Measurements from ENCODE around the gene XYLT1. TPM values are rescaled to one million over a fixed set of nuclear protein-coding genes. Genes with fewer than 3 reads are reported as not detected.

Gene XYLT1
- total RNA-seq, 1 experiment from 2014 or later = 14.5 TPM

GRCh38 chr16:17147942-17148341 is 322.8 kb downstream of the XYLT1 start:
- Mint-ChIP-seq H3K4me1 (peaks cover 0 to 9% of the 10 kb centered on the region in 2 experiments; a peak in 2 of 4 replicates), H3K4me3 (no peak overlapping the region), H3K36me3 (ENCODE audit: insufficient read depth in 1 of 3, low read depth in 3 of 3) (no peaks in the 10 kb centered on the region), H3K27me3 (ENCODE audit: low read depth) (0 out of 2 replicates have a peak, but pooled peaks cover 1% of the 10 kb centered on the region), H3K9me3 (no peaks in the 10 kb centered on the region), H3K27ac (no peak overlapping the region; a peak in 1 of 7 replicates)
- H2AK5ac ChIP-seq (ENCODE audit: insufficient read length, low read length) = no peak overlapping the region
- no peak overlapping the region for H4K5ac ChIP-seq (ENCODE audit: insufficient read length, low read depth, low read length)
- H3T11ph ChIP-seq (ENCODE audit: low read length) = no peak overlapping the region
- no peak for DNase-seq
- no peaks in the 10 kb centered on the region for H3K9me3 ChIP-seq (ENCODE audit: control insufficient read depth, low read depth, low read length)
- H3K18ac ChIP-seq (ENCODE audit: insufficient read length, low read depth, low read length) = no peak overlapping the region
- no peaks in the 10 kb centered on the region for H4K20me1 ChIP-seq (ENCODE audit: control insufficient read depth, insufficient read depth, insufficient read length)
- H2AFZ ChIP-seq (ENCODE audit: low read length) = no peak overlapping the region
- H2BK20ac ChIP-seq (ENCODE audit: low read depth, low read length, poor library complexity, severe bottlenecking) = no peak overlapping the region
- H4K91ac ChIP-seq (ENCODE audit: insufficient read length, low read depth, low read length) = no peak overlapping the region
- no CpG with 5 or more reads among the region's 3 CpGs for WGBS (ENCODE audit: extremely low coverage, insufficient read length, low lambda C conversion rate)
- H3K4me1 ChIP-seq (ENCODE audit: insufficient read depth, low read length) = no peaks in the 10 kb centered on the region
- H2BK120ac ChIP-seq (ENCODE audit: low read depth, low read length, poor library complexity, severe bottlenecking) = no peak overlapping the region
- H3K9ac ChIP-seq (ENCODE audit: extremely low read depth, insufficient read length, low read length) = no peak overlapping the region
- no peak overlapping the region for H2BK5ac ChIP-seq (ENCODE audit: insufficient read length, low read length)
- no peak overlapping the region for H3K4me2 ChIP-seq (ENCODE audit: insufficient read depth, insufficient read length, low read length)
- H3K79me1 ChIP-seq (ENCODE audit: insufficient read depth, low read depth, low read length, poor library complexity, severe bottlenecking) = no peaks in the 10 kb centered on the region
- no peak overlapping the region for H2BK12ac ChIP-seq (ENCODE audit: insufficient read length, low read depth, low read length)
- no peak overlapping the region for H3K14ac ChIP-seq (ENCODE audit: insufficient read depth, low read length)
- no peak overlapping the region for H3K27ac ChIP-seq (ENCODE audit: insufficient read length, low read depth, low read length)
- no peak overlapping the region for H3K56ac ChIP-seq (ENCODE audit: insufficient read length, low read depth, low read length)
- no peaks in the 10 kb centered on the region for H3K79me2 ChIP-seq (ENCODE audit: insufficient read depth, low read length)
- H3K23me2 ChIP-seq (ENCODE audit: insufficient read length, low read depth, low read length, poor library complexity, severe bottlenecking) = no peaks in the 10 kb centered on the region
- no peak overlapping the region for H3K23ac ChIP-seq (ENCODE audit: insufficient read length, low read depth, low read length)
- H4K8ac ChIP-seq (replicated peaks; ENCODE audit: insufficient read length, low read depth, low read length) = no peak overlapping the region
- H3K4ac ChIP-seq (ENCODE audit: low read depth, low read length) = no peak overlapping the region
- H2BK15ac ChIP-seq (ENCODE audit: low read depth, low read length) = no peak overlapping the region
- no peaks in the 10 kb centered on the region for H3K27me3 ChIP-seq (ENCODE audit: insufficient read depth, low read length)
- TF ChIP-seq CTCF (conservative IDR thresholded peaks at IDR 0.05) = no peak

Measured in H9 (cell line).